Neural crest cell (in vitro differentiated cells): ENCODE measurements around the gene CKAP2L. TPM values are rescaled to one million over a fixed set of nuclear protein-coding genes. Genes with fewer than 3 reads are reported as not detected.

Experiments
- DNase-seq: peaks from one replicate; pipeline ENCODE4 v3.0.0; 2021; ENCODE audit warnings: low read depth, mixed read lengths, low spot score
- H3K27ac Mint-ChIP-seq: one replicate; pipeline ENCODE4 v1.8.0; 2021; ENCODE audit warnings: mild to moderate bottlenecking, mixed read lengths; ENCODE audit not compliant: unreplicated experiment
- H3K27me3 Mint-ChIP-seq: 2 replicates; pipeline ENCODE4 v1.8.0; 2021; ENCODE audit warnings: low read depth, mild to moderate bottlenecking, mixed read lengths
- H3K36me3 Mint-ChIP-seq: 2 replicates; pipeline ENCODE4 v1.8.0; 2021; ENCODE audit warnings: low read depth, mild to moderate bottlenecking, mixed read lengths
- H3K4me1 Mint-ChIP-seq: 2 replicates; pipeline ENCODE4 v1.8.0; 2021; ENCODE audit warnings: mixed read lengths
- H3K4me3 Mint-ChIP-seq: one replicate; pipeline ENCODE4 v1.8.0; 2021; ENCODE audit warnings: mild to moderate bottlenecking, mixed read lengths
- H3K9me3 Mint-ChIP-seq: 2 replicates; pipeline ENCODE4 v1.8.0; 2021; ENCODE audit warnings: mixed read lengths
- total RNA-seq: library from RNA; stranded (reverse); gene quantifications from 2 replicates; pipeline ENCODE4 v1.2.1, GENCODE V29; 2021
- TF ChIP-seq, protein P1 (sequence below): fragments of 200-600 bp; sonication (generic); conservative IDR thresholded peaks from 2 replicates; pipeline ENCODE4 v1.5.0; 2021; ENCODE audit warnings: antibody characterized with exemption, mild to moderate bottlenecking

Gene CKAP2L
- total RNA-seq, 1 donor from 2014 or later = 27.4 TPM

DNA sequence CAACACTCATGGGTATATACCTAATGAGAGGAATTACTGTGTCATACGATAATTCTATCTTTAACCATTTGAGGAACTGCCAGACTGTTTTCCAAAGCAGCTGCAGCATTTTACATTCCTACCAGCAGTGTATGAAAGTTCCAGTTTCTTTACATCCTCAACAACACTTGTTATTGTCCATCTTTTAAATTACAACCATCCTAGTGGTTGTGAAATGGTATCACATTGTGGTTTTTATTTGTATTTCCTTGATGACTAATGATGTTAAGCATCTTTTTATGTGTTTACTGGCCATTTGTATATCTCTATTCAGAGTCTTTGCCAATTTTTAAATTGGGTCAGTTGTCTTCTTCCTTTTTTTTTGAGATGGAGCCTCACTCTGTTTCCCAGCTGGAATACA, 4.0 kb upstream of the CKAP2L start:
- Mint-ChIP-seq H3K4me1 (peaks cover 15% of the 10 kb centered on the region), H3K27ac (no peak overlapping the region)
- TF ChIP-seq, protein P1, sequence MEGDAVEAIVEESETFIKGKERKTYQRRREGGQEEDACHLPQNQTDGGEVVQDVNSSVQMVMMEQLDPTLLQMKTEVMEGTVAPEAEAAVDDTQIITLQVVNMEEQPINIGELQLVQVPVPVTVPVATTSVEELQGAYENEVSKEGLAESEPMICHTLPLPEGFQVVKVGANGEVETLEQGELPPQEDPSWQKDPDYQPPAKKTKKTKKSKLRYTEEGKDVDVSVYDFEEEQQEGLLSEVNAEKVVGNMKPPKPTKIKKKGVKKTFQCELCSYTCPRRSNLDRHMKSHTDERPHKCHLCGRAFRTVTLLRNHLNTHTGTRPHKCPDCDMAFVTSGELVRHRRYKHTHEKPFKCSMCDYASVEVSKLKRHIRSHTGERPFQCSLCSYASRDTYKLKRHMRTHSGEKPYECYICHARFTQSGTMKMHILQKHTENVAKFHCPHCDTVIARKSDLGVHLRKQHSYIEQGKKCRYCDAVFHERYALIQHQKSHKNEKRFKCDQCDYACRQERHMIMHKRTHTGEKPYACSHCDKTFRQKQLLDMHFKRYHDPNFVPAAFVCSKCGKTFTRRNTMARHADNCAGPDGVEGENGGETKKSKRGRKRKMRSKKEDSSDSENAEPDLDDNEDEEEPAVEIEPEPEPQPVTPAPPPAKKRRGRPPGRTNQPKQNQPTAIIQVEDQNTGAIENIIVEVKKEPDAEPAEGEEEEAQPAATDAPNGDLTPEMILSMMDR = peak; percentile 29

GRCh38 chr2:112767693-112768330, 3.4 kb upstream of the CKAP2L start:
- DNase-seq = no peak
- TF ChIP-seq, protein P1 = no peak
- Mint-ChIP-seq H3K4me1 (peaks cover 21% of the 10 kb centered on the region), H3K9me3 (no peaks in the 10 kb centered on the region), H3K4me3 (peak overlapping the region; percentile 70), H3K27me3 (no peaks in the 10 kb centered on the region), H3K27ac (no peak overlapping the region), H3K36me3 (no peaks in the 10 kb centered on the region)

More for the DNA sequence above, 4.0 kb upstream of the CKAP2L start:
- no peaks in the 10 kb centered on the region for H3K27me3 Mint-ChIP-seq
- no peak for DNase-seq
- H3K36me3 Mint-ChIP-seq = no peaks in the 10 kb centered on the region
- H3K4me3 Mint-ChIP-seq = no peak overlapping the region
- H3K9me3 Mint-ChIP-seq = no peaks in the 10 kb centered on the region

DNA sequence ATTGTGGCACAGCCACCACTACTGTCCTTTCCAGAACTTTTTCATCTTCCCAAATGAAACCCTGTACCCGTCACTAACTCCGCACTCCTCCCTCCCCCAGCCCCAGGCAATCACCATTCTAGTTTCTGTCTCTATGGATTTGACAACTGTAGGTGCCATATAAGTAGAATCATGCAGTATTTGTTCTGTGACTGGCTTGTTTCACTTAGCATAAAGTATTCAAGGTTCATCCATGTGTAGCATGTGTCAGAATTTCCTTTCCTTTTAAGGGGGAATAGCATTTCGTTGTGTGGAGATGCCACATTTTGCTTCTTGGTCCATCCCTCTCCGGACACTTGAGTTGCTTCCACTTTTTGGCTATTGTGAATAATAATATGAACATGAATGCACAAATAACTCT, 842 bp upstream of the CKAP2L start:
- peak overlapping the region; percentile 100 for H3K4me3 Mint-ChIP-seq
- peaks cover 30% of the 10 kb centered on the region for H3K4me1 Mint-ChIP-seq
- no peak for DNase-seq
- H3K9me3 Mint-ChIP-seq = no peaks in the 10 kb centered on the region
- H3K36me3 Mint-ChIP-seq = no peaks in the 10 kb centered on the region
- TF ChIP-seq, protein P1 = no peak
- H3K27me3 Mint-ChIP-seq = no peaks in the 10 kb centered on the region
- H3K27ac Mint-ChIP-seq = no peak overlapping the region

DNA sequence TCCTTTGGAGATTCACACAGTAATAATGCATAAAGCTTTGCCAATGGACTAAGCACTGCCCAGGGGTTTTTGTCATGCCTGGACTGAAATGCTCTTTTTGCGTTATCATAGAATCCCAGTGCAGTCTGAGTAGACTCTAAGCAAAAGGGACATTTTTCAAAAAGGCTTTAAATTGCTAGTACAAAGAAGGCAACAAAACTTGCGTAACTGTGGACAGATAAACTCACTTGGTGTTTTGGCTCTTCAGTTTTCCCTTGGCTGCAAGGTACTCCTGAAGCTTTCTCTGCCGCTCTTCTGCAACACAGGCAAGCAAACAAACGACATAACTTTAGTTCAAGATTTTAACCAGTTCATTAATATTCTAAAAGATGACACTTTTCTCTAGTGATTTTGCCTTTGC, 2.1 kb downstream of the CKAP2L start:
- Mint-ChIP-seq H3K4me1 (peaks cover 30% of the 10 kb centered on the region), H3K27ac (no peak overlapping the region), H3K9me3 (no peaks in the 10 kb centered on the region), H3K27me3 (no peaks in the 10 kb centered on the region), H3K4me3 (peak overlapping the region; percentile 100), H3K36me3 (peaks cover 2% of the 10 kb centered on the region)
- TF ChIP-seq, protein P1 = no peak
- no peak for DNase-seq

GRCh38 chr2:112760149-112760548, 4.3 kb downstream of the CKAP2L start:
- no peaks in the 10 kb centered on the region for H3K9me3 Mint-ChIP-seq

More at GRCh38 chr2:112760149-112760548, 4.3 kb downstream of the CKAP2L start:
- H3K27me3 Mint-ChIP-seq = no peaks in the 10 kb centered on the region
- H3K4me3 Mint-ChIP-seq = no peak overlapping the region
- H3K27ac Mint-ChIP-seq = no peak overlapping the region
- DNase-seq = no peak
- peaks cover 8% of the 10 kb centered on the region for H3K36me3 Mint-ChIP-seq
- peaks cover 25% of the 10 kb centered on the region for H3K4me1 Mint-ChIP-seq
- TF ChIP-seq, protein P1 = no peak
